Testis (tissue), 3 donors: ENCODE data around the gene PSRC1. TPM values are rescaled to one million over a fixed set of nuclear protein-coding genes. Genes with fewer than 3 reads are reported as not detected.

Source experiments
- DNase-seq: peaks from one replicate; pipeline ENCODE4 v3.0.0-alpha.2; 2019
- H3K27ac ChIP-seq, 2 donors: fragments of 200-600 bp; sonication (generic); one replicate each; pipeline ENCODE4 v1.5.1; 2019
- H3K27me3 ChIP-seq: fragments of 200-600 bp; sonication (generic); one replicate; pipeline ENCODE4 v1.5.1; 2019
- H3K36me3 ChIP-seq: fragments of 200-600 bp; sonication (generic); one replicate; pipeline ENCODE4 v1.5.1; 2017; ENCODE audit warnings: low read depth; ENCODE audit errors: missing control alignments
- H3K4me1 ChIP-seq: fragments of 200-600 bp; sonication (generic); one replicate; pipeline ENCODE4 v1.5.1; 2019
- H3K4me3 ChIP-seq, 2 donors: fragments of 200-600 bp; sonication (generic); one replicate each; pipeline ENCODE4 v1.5.1; 2017 to 2019
- H3K9me3 ChIP-seq: fragments of 200-600 bp; sonication (generic); one replicate; pipeline ENCODE4 v1.5.1; 2017
- CTCF ChIP-seq, 3 experiments: fragments of 450-650 bp in 2 of 3; fragments of 200-600 bp in 1 of 3; sonication (generic) in 1 of 3; IDR thresholded peaks; one replicate each; pipeline ENCODE4 v1.5.1; 2016 to 2019; ENCODE audit warnings: antibody characterized with exemption in 3 of 3, mild to moderate bottlenecking in 2 of 3, moderate library complexity in 1 of 3
- POLR2A ChIP-seq: fragments of 450-650 bp; IDR thresholded peaks from one replicate; pipeline ENCODE4 v1.6.1; 2017; ENCODE audit warnings: antibody characterized with exemption, mild to moderate bottlenecking, moderate library complexity
- WGBS, 2 donors: methylation state at CpG; one replicate each; pipeline ENCODE4 v1.1.5; 2018; 5-methylcytosine and 5-hydroxymethylcytosine counted together
- intact Hi-C: fragments of 100-400 bp; cut with DNase I; formaldehyde crosslinking; loops from one replicate; pipeline ENCODE4 v1.15.1; 2023; ENCODE audit warnings: low total_unique reads
- polyA plus RNA-seq: library from polyadenylated mRNA; stranded (reverse); fragments of 350-450 nt; fragmentation: Illumina TruSeq; extraction: RNeasy Lipid Tissue Mini Kit (QIAGEN cat#74804); gene quantifications from one replicate; pipeline ENCODE4 v1.2.3, GENCODE V29; 2014; ENCODE audit warnings: low read depth, low replicate concordance; ENCODE audit not compliant: insufficient read depth
- total RNA-seq, 2 donors: library from RNA; depleted of rRNA; stranded (reverse); fragments of >200 nt; gene quantifications; one replicate each; pipeline ENCODE4 v1.2.3, GENCODE V29; 2016

PSRC1 gene
- total and polyA plus RNA-seq, 3 donors from 2014 or later: 24.0 to 48.9 (median 34.0) TPM

GRCh38 chr1:109267743-109268300, 15.1 kb downstream of the PSRC1 start:
- 93 to 97% methylated on average over 6 to 17 of the region's 17 CpGs for WGBS, 2 donors
- Histone ChIP-seq H3K4me1 (peaks cover 16% of the 10 kb centered on the region), H3K27ac (no peak overlapping the region), H3K27me3 (no peaks in the 10 kb centered on the region), H3K4me3 (no peak overlapping the region), H3K9me3 (no peaks in the 10 kb centered on the region), H3K36me3 (no peaks in the 10 kb centered on the region)
- intact Hi-C loops: no loop called here
- no peak for DNase-seq
- TF ChIP-seq POLR2A (no peak), CTCF (IDR thresholded peaks at IDR 0.05) (no peak)

GRCh38 chr1:109266965-109267364, 16.0 kb downstream of the PSRC1 start:
- H3K4me1 ChIP-seq: peaks cover 7% of the 10 kb centered on the region
- no peak for TF ChIP-seq POLR2A
- no peak for TF ChIP-seq CTCF (IDR thresholded peaks at IDR 0.05)
- H3K9me3 ChIP-seq: no peaks in the 10 kb centered on the region
- WGBS, 2 donors: 84 to 88% methylated on average over 11 of the region's 11 CpGs
- no peaks in the 10 kb centered on the region for H3K27me3 ChIP-seq
- H3K27ac ChIP-seq: no peak overlapping the region
- no peak for DNase-seq
- intact Hi-C loops: no loop called here
- no peak overlapping the region for H3K4me3 ChIP-seq
- H3K36me3 ChIP-seq: no peaks in the 10 kb centered on the region

- no peaks in the 10 kb centered on the region for H3K9me3 ChIP-seq
- DNase-seq: no peak
- no peak for TF ChIP-seq CTCF (IDR thresholded peaks at IDR 0.05)
- no peak for TF ChIP-seq POLR2A
- H3K4me3 ChIP-seq: no peak overlapping the region
- no peaks in the 10 kb centered on the region for H3K36me3 ChIP-seq
- H3K27ac ChIP-seq: no peak overlapping the region
- H3K4me1 ChIP-seq: no peaks in the 10 kb centered on the region
- WGBS, 2 donors: 96 to 100% methylated on average over 4 to 13 of the region's 13 CpGs
- intact Hi-C loops: no loop called here
- no peaks in the 10 kb centered on the region for H3K27me3 ChIP-seq
Measured at GRCh38 chr1:109265741-109266330, 17.1 kb downstream of the PSRC1 start.

GRCh38 chr1:109265016-109265415, 17.9 kb downstream of the PSRC1 start:
- H3K4me3 ChIP-seq: no peak overlapping the region
- TF ChIP-seq POLR2A (no peak), CTCF (IDR thresholded peaks at IDR 0.05) (no peak)
- no peaks in the 10 kb centered on the region for H3K36me3 ChIP-seq
- H3K27ac ChIP-seq: no peak overlapping the region
- WGBS, 2 donors: 94 to 100% methylated on average over 3 to 4 of the region's 4 CpGs
- intact Hi-C loops: no loop called here
- peaks cover 3% of the 10 kb centered on the region for H3K4me1 ChIP-seq
- no peaks in the 10 kb centered on the region for H3K9me3 ChIP-seq
- DNase-seq: no peak
- H3K27me3 ChIP-seq: no peaks in the 10 kb centered on the region

GRCh38 chr1:109264379-109264755, 18.6 kb downstream of the PSRC1 start:
- no peak overlapping the region for H3K4me3 ChIP-seq
- H3K27me3 ChIP-seq: no peaks in the 10 kb centered on the region
- intact Hi-C loops: loop anchor here (5.0 kb wide), 1 partner anchor 138 kb away; no protein-coding TSS in a partner anchor
- WGBS, 2 donors: 79 to 100% methylated on average over 1 to 9 of the region's 9 CpGs
- no peaks in the 10 kb centered on the region for H3K36me3 ChIP-seq
- DNase-seq: no peak
- peaks cover 10% of the 10 kb centered on the region for H3K4me1 ChIP-seq
- no peaks in the 10 kb centered on the region for H3K9me3 ChIP-seq
- H3K27ac ChIP-seq: no peak overlapping the region
- TF ChIP-seq CTCF (IDR thresholded peaks at IDR 0.05) (no peak), POLR2A (no peak)
